Pancreas (tissue), 10 donors: Measurements from ENCODE around the gene FAF1. TPM values are rescaled to one million over a fixed set of nuclear protein-coding genes. Genes with fewer than 3 reads are reported as not detected.
"Not testable (repeated sequence)": the region's sequence is repeated elsewhere in the genome, so short reads cannot be mapped to it uniquely, and the experiment has no call there.

Experiments used
- ATAC-seq, 4 donors: fragments of 200-7000 bp; cut with Tn5 transposase; one replicate each; pipeline versions ENCODE4 v1.8.0 to v1.9.1; 2020; ENCODE audit warnings: mild to moderate bottlenecking in 4 of 4, moderate library complexity in 4 of 4
- DNase-seq, 6 donors: peaks; one replicate each; pipeline ENCODE4 v3.0.0-alpha.2; 2020
- FAIRE-seq: peaks from 2 replicates; lab custom pipeline; 2012; peaks lifted over from hg19 to GRCh38; lab: Jason Lieb, UNC
- H3K27ac ChIP-seq, 4 donors: fragments of 200-600 bp; sonication (generic); 1 replicate in 3 of 4; 2 replicates in 1 of 4; pipeline versions ENCODE4 v1.5.0 to v1.8.0; 2020
- H3K27me3 ChIP-seq, 4 donors: fragments of 200-600 bp; one replicate each; pipeline ENCODE4 v1.8.0; 2021
- H3K36me3 ChIP-seq, 3 donors: fragments of 200-600 bp; sonication (generic) in 1 of 3; one replicate each; pipeline versions ENCODE4 v1.5.0 to v1.8.0; 2020 to 2021
- H3K4me1 ChIP-seq, 3 donors: fragments of 200-600 bp; one replicate each; pipeline ENCODE4 v1.8.0; 2021
- H3K4me3 ChIP-seq, 4 donors: fragments of 200-600 bp; sonication (generic) in 2 of 4; one replicate each; pipeline versions ENCODE4 v1.5.0 to v1.8.0; 2020 to 2021
- H3K9me3 ChIP-seq, 4 donors: fragments of 200-600 bp; one replicate each; pipeline ENCODE4 v1.8.0; 2021
- WGBS, 2 donors: extraction: QIAGEN DNeasy Blood & Tissue Kit; methylation state at CpG; one replicate each; pipeline ENCODE4 v1.1.7; 2013; 5-methylcytosine and 5-hydroxymethylcytosine counted together
- intact Hi-C, 3 donors: fragments of 100-400 bp; cut with DNase I; formaldehyde crosslinking; loops; one replicate each; pipeline versions ENCODE4 v1.11.1 to v1.14.2; 2022
- polyA plus RNA-seq, 2 donors: library from polyadenylated mRNA; stranded (reverse); fragments of 200-250 nt; gene quantifications; one replicate each; pipeline ENCODE4 v1.2.3, GENCODE V29; 2013
- total RNA-seq, 6 donors: library from RNA; stranded (reverse); fragmentation: NEBNext Ultra II Directional in 4 of 6; extraction: Animal tissue kit (Norgen Biotek cat#: 25700) in 4 of 6; gene quantifications; one replicate each; pipeline versions ENCODE4 v1.2.1 to v1.2.4, GENCODE V29; 2021 to 2023
- TF ChIP-seq, protein P1 (sequence below), 4 donors: fragments of 200-600 bp; sonication (generic) in 3 of 4; IDR thresholded peaks; one replicate each; pipeline versions ENCODE4 v1.5.0 to v1.8.0; 2021; ENCODE audit warnings: antibody characterized with exemption in 4 of 4
- donor health status: healthy with polysubstance abuse.
- donor health status: DM: no; HTN: no; CAD: no; lungs with moderate emphysema.
- donor health status: DM: no; HTN: no; CAD: no.
- donor health status: control.
- donor health status: control.
- donor health status: Bipolar disorder and iron deficiency.
- donor health status: DM: yes; HTN: yes; CAD: no.
- donor health status: DM: no; HTN: no; CAD: no.
- donor health status: DM: no; HTN: no; CAD: no.
- donor health status: DM: yes; HTN: yes; CAD: no.

Gene FAF1
- total and polyA plus RNA-seq, 8 donors, result 13.9 to 46.6 (median 37.6) TPM

DNA sequence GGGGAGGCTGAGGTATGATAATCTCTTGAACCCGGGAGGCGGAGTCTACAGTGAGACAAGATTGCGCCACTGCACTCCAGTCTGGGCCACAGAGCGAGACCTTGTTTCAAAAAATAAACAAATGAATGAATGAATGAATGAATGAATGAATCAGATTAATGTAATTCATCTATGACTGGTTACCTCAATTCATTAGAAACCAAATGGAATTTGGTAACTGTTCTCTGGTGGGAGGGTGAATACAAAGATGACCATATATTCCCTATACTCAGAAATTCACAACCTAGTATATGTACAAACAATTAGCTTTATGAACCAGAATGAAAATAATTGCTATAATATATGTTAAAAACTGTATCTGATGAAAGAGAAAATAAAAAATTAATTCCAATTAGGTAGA is 80.9 kb downstream of the FAF1 start:
- TF ChIP-seq, protein P1, sequence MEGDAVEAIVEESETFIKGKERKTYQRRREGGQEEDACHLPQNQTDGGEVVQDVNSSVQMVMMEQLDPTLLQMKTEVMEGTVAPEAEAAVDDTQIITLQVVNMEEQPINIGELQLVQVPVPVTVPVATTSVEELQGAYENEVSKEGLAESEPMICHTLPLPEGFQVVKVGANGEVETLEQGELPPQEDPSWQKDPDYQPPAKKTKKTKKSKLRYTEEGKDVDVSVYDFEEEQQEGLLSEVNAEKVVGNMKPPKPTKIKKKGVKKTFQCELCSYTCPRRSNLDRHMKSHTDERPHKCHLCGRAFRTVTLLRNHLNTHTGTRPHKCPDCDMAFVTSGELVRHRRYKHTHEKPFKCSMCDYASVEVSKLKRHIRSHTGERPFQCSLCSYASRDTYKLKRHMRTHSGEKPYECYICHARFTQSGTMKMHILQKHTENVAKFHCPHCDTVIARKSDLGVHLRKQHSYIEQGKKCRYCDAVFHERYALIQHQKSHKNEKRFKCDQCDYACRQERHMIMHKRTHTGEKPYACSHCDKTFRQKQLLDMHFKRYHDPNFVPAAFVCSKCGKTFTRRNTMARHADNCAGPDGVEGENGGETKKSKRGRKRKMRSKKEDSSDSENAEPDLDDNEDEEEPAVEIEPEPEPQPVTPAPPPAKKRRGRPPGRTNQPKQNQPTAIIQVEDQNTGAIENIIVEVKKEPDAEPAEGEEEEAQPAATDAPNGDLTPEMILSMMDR (IDR thresholded peaks at IDR 0.05), result no peak
- 96 to 98% methylated on average over 4 of the region's 4 CpGs for WGBS, 2 donors

GRCh38 chr1:50878434-50878833 is 81.6 kb downstream of the FAF1 start:
- Histone ChIP-seq H3K27ac (no peak overlapping the region), H3K27me3 (no peaks in the 10 kb centered on the region), H3K4me3 (no peak overlapping the region), H3K9me3 (no peaks in the 10 kb centered on the region), H3K4me1 (peaks cover 0 to 21% (median 6%) of the 10 kb centered on the region in 3 donors), H3K36me3 (no peaks in the 10 kb centered on the region)
- FAIRE-seq (no peak), DNase-seq (no peak), ATAC-seq (no peak)
- intact Hi-C loops, result no loop called here
- TF ChIP-seq, protein P1 (IDR thresholded peaks at IDR 0.05), result no peak

More for the DNA sequence above, 80.9 kb downstream of the FAF1 start:
- Histone ChIP-seq H3K27ac (no peak overlapping the region), H3K27me3 (no peaks in the 10 kb centered on the region), H3K9me3 (no peaks in the 10 kb centered on the region), H3K4me3 (no peak overlapping the region), H3K36me3 (no peaks in the 10 kb centered on the region), H3K4me1 (peaks cover 0 to 21% (median 6%) of the 10 kb centered on the region in 3 donors)
- ATAC-seq, result no peak
- intact Hi-C loops, result no loop called here
- FAIRE-seq, result no peak
- DNase-seq, result no peak

- 40 to 67% methylated on average over 1 of the region's 1 CpG for WGBS, 2 donors
- H3K27me3 ChIP-seq, result no peaks in the 10 kb centered on the region
- FAIRE-seq, result no peak
- DNase-seq, result no peak
- intact Hi-C loops, result no loop called here
- TF ChIP-seq, protein P1 (IDR thresholded peaks at IDR 0.05), result no peak
- no peak overlapping the region for H3K4me3 ChIP-seq
- ATAC-seq, result no peak
- peaks cover 0 to 21% (median 6%) of the 10 kb centered on the region in 3 donors for H3K4me1 ChIP-seq
- H3K36me3 ChIP-seq, result no peaks in the 10 kb centered on the region
- no peak overlapping the region for H3K27ac ChIP-seq
- H3K9me3 ChIP-seq, result no peaks in the 10 kb centered on the region
These were observed 82.4 kb downstream of the FAF1 start for GRCh38 chr1:50877641-50878040.

GRCh38 chr1:50873458-50874187 is 86.4 kb downstream of the FAF1 start:
- Histone ChIP-seq H3K27ac (no peak overlapping the region), H3K4me3 (peak overlapping the region in 1 of 4 donors; percentile 15), H3K27me3 (no peaks in the 10 kb centered on the region), H3K36me3 (no peaks in the 10 kb centered on the region), H3K9me3 (no peaks in the 10 kb centered on the region), H3K4me1 (no peaks in the 10 kb centered on the region)
- no peak for FAIRE-seq
- WGBS, 2 donors, result 30 to 47% methylated on average over 5 of the region's 5 CpGs
- intact Hi-C loops, result no loop called here
- TF ChIP-seq, protein P1 (IDR thresholded peaks at IDR 0.05), result peak in 3 of 4 donors; percentile 27 to 42 (median 36)
- peak in 5 of 6 donors; percentile 40 to 72 (median 59) for DNase-seq
- ATAC-seq, result peak; percentile 90 to 96 (median 94)

DNA sequence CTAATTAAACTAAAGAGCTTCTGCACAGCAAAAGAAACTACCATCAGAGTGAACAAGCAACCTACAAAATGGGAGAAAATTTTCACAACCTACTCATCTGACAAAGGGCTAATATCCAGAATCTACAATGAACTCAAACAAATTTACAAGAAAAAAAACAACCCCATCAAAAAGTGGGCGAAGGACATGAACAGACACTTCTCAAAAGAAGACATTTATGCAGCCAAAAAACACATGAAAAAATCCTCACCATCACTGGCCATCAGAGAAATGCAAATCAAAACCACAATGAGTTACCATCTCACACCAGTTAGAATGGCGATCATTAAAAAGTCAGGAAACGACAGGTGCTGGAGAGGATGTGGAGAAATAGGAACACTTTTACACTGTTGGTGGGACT is 95.2 kb downstream of the FAF1 start:
- WGBS, 2 donors, result 91 to 98% methylated on average over 1 to 2 of the region's 3 CpGs
- H3K36me3 ChIP-seq, H3K9me3 ChIP-seq, H3K27me3 ChIP-seq, intact Hi-C loops, H3K27ac ChIP-seq, DNase-seq, H3K4me1 ChIP-seq, H3K4me3 ChIP-seq, ATAC-seq, FAIRE-seq: not testable (repeated sequence)
